Heart right ventricle (tissue), 16 donors: ENCODE measurements around the gene SLX4IP. TPM values are rescaled to one million over a fixed set of nuclear protein-coding genes. Genes with fewer than 3 reads are reported as not detected.

Experiments used
- ATAC-seq, 8 donors: fragments of 200-7000 bp; cut with Tn5 transposase; one replicate each; pipeline ENCODE4 v1.9.1; 2020; ENCODE audit warnings: mild to moderate bottlenecking in 8 of 8, moderate library complexity in 8 of 8, moderate number of reproducible peaks in 1 of 8
- DNase-seq, 2 donors: peaks; one replicate each; pipeline ENCODE4 v3.0.0-alpha.2; 2020
- H3K27ac ChIP-seq, 10 donors: fragments of 200-600 bp; sonication (generic) in 2 of 10; one replicate each; pipeline versions ENCODE4 v1.5.0 to v1.8.0; 2020 to 2022; ENCODE audit warnings: mild to moderate bottlenecking in 3 of 10
- H3K27me3 ChIP-seq, 7 donors: fragments of 200-600 bp; one replicate each; pipeline ENCODE4 v1.8.0; 2021 to 2022; ENCODE audit warnings: mild to moderate bottlenecking in 2 of 7
- H3K36me3 ChIP-seq, 9 donors: fragments of 200-600 bp; sonication (generic) in 1 of 9; one replicate each; pipeline versions ENCODE4 v1.5.0 to v1.8.0; 2020 to 2022; ENCODE audit warnings: mild to moderate bottlenecking in 2 of 9
- H3K4me1 ChIP-seq, 9 donors: fragments of 200-600 bp; sonication (generic) in 1 of 9; one replicate each; pipeline versions ENCODE4 v1.5.0 to v1.8.0; 2020 to 2022; ENCODE audit warnings: mild to moderate bottlenecking in 4 of 9
- H3K4me3 ChIP-seq, 10 donors: fragments of 200-600 bp; sonication (generic) in 2 of 10; one replicate each; pipeline versions ENCODE4 v1.5.0 to v1.8.0; 2020 to 2022; ENCODE audit warnings: mild to moderate bottlenecking in 7 of 10, moderate library complexity in 2 of 10
- H3K9me3 ChIP-seq, 11 donors: fragments of 200-600 bp in 10 of 11; sonication (generic) in 2 of 11; one replicate each; pipeline versions ENCODE4 v1.5.0 to v1.8.0; 2013 to 2022; ENCODE audit warnings: mild to moderate bottlenecking in 2 of 11, control low read depth in 1 of 11, moderate library complexity in 1 of 11
- WGBS, 2 donors: extraction: QIAGEN DNeasy Blood & Tissue Kit; methylation state at CpG; one replicate each; pipeline ENCODE4 v1.1.7; 2013; ENCODE audit warnings: inconsistent platforms in 1 of 2; 5-methylcytosine and 5-hydroxymethylcytosine counted together
- intact Hi-C, 10 donors: fragments of 100-400 bp; cut with DNase I; formaldehyde crosslinking; loops; one replicate each; pipeline versions ENCODE4 v1.11.1 to v1.14.2; 2022
- polyA plus RNA-seq, 2 donors: library from polyadenylated mRNA; stranded (reverse); fragments of 200-250 nt; gene quantifications; one replicate each; pipeline ENCODE4 v1.2.3, GENCODE V29; 2013
- total RNA-seq, 10 donors: library from RNA; stranded (reverse); fragmentation: NEBNext Ultra II Directional in 3 of 10; extraction: Animal tissue kit (Norgen Biotek cat#: 25700) in 3 of 10; gene quantifications; one replicate each; pipeline versions ENCODE4 v1.2.1 to v1.2.4, GENCODE V29; 2021 to 2023
- TF ChIP-seq, protein P1 (sequence below), 9 donors: fragments of 200-600 bp; sonication (generic) in 2 of 9; IDR thresholded peaks; one replicate each; pipeline versions ENCODE4 v1.5.0 to v1.8.0; 2021 to 2022; ENCODE audit warnings: antibody characterized with exemption in 9 of 9, mild to moderate bottlenecking in 5 of 9, moderate library complexity in 1 of 9
- donor health status: Arrhythmogenic right ventricular cardiomyopathy.
- donor health status: ischemic (EF 13 %, LVEDD 7.1; RV severe dilation, severe dysfunction).
- donor health status: healthy with polysubstance abuse.
- donor health status: DM: no; HTN: yes; CAD: no.
- donor health status: DM: no; HTN: no; CAD: no.
- donor health status: ischemic (EF 25% LVEDD 6.9; RV normal size, moderate dysfunction).
- donor health status: ischemic (EF 25% LVEDD 5.7; RV mildly dilated, moderate dysfunction).
- donor health status: healthy.
- donor health status: DM: yes; HTN: yes; CAD: no.
- donor health status: Ischemic cardiomyopathy.
- donor health status: ischemic (EF 35%, LVEDD 5.7; RV mildly dilated, moderate dysfunction).
- donor health status: nonischemic (EF 11% LVEDD 7.7; RV severe dilation, severe dysfunction).
- donor health status: DM: yes; HTN: yes; CAD: no.
- donor health status: PGD.
- donor health status: ischemic (EF 29% LVEDD 5.4; RV normal size, mild dysfunction).
- donor health status: nonischemic (EF 23%, LVEDD 6.1; RV moderate dilation, normal function).

The SLX4IP gene
- total and polyA plus RNA-seq, 12 donors: 0.71 to 3.1 (median 2.6) TPM

DNA sequence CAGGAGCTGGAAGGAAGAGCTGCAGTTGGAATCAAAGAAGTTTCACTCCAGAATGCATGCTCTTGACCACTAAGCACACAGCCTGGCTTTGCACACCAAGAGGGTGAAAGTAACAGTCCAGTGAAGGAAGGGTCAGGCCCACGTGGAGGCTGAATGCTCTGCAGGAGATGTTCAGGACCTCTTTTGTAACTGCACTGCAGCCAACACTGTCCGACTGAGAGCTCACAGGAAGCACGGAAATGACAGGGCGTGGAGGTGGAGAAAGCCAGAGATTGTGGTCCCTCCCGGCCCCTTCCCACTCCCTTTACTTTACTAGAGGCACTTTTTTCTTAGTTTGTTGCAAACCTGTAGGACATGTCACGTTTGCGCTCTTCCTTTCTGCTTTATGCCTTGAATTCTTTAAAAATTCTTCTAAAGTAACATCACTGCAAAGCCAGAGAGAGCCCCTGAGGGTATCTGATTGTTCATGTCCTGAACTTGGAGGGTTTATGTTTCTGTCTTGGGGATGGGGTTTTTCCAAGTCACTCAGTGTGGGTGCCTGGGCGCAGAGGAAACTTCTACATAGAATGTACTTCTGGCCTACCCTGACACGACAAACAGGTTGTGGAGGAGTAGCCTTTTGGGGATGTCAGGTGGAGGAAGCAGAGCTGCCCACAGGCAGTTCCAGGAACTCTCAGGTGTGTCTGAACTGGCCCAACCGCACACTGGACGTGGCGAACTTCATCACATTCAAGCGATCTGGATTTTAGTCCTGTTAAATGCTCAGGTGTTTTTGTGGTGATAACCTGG lies 197.8 kb downstream of the SLX4IP start:
- no peak overlapping the region for H3K4me3 ChIP-seq
- TF ChIP-seq, protein P1, sequence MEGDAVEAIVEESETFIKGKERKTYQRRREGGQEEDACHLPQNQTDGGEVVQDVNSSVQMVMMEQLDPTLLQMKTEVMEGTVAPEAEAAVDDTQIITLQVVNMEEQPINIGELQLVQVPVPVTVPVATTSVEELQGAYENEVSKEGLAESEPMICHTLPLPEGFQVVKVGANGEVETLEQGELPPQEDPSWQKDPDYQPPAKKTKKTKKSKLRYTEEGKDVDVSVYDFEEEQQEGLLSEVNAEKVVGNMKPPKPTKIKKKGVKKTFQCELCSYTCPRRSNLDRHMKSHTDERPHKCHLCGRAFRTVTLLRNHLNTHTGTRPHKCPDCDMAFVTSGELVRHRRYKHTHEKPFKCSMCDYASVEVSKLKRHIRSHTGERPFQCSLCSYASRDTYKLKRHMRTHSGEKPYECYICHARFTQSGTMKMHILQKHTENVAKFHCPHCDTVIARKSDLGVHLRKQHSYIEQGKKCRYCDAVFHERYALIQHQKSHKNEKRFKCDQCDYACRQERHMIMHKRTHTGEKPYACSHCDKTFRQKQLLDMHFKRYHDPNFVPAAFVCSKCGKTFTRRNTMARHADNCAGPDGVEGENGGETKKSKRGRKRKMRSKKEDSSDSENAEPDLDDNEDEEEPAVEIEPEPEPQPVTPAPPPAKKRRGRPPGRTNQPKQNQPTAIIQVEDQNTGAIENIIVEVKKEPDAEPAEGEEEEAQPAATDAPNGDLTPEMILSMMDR (IDR thresholded peaks at IDR 0.05): no peak
- peak overlapping the region in 1 of 10 donors; percentile 21 for H3K27ac ChIP-seq
- ATAC-seq: no peak
- 60 to 63% methylated on average over 13 of the region's 13 CpGs for WGBS, 2 donors
- no peak for DNase-seq
- H3K9me3 ChIP-seq: no peaks in the 10 kb centered on the region
- no peaks in the 10 kb centered on the region for H3K27me3 ChIP-seq
- intact Hi-C loops: loop anchor here in 1 of 10 donors (10.0 kb wide), 1 partner anchor 68 kb away; no protein-coding TSS in a partner anchor
- H3K4me1 ChIP-seq: peaks cover 13 to 70% (median 45%) of the 10 kb centered on the region in 9 donors
- peaks cover 0 to 12% (median 0%) of the 10 kb centered on the region in 9 donors for H3K36me3 ChIP-seq

DNA sequence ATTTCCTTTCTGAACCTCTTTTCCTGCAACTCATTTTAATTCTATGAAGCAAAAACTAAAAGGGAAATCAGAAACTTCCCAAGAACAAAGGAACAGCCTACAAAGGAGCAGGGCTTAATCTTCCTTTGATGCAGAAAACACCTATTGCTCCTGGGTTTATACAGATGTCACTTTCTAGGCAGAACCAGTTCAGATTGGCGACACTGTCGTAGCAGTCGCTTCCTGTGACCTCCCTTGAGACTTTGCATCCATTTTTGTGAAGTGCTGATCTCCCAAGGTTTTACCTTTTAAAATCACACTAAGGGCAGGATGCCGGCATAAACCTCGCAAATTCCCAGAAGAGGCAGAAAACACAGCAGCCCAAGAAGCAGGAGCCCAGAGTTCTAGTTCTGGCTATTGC lies 198.6 kb downstream of the SLX4IP start:
- DNase-seq: no peak
- H3K4me1 ChIP-seq: peaks cover 13 to 75% (median 53%) of the 10 kb centered on the region in 9 donors
- intact Hi-C loops: loop anchor here in 1 of 10 donors (10.0 kb wide), 1 partner anchor 69 kb away; no protein-coding TSS in a partner anchor

DNA sequence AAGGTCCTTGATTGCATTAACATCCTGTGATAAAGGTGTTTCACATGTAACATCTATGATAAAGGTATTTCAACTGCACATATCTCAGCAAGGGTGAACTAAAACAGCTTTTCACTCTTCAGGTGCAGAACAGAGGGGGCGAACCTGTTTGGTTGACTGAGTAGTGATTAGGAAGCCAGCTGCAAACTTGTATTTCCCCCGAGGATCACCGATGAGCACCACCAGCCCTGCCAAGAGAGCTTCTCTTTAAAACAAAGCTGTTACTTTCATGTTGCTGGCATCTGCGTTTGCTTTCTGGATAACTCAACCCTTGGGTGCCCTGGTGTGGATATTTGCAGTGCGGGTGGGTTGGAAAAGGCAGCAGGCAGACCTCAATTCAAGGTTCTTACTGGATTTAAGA lies 199.1 kb downstream of the SLX4IP start:
- WGBS, 2 donors: 77 to 79% methylated on average over 5 of the region's 5 CpGs
- no peaks in the 10 kb centered on the region for H3K27me3 ChIP-seq
- peaks cover 13 to 80% (median 53%) of the 10 kb centered on the region in 9 donors for H3K4me1 ChIP-seq
- peaks cover 0 to 25% (median 8%) of the 10 kb centered on the region in 9 donors for H3K36me3 ChIP-seq
- H3K9me3 ChIP-seq: no peaks in the 10 kb centered on the region
- peak overlapping the region in 8 of 10 donors; percentile 13 to 78 (median 66) for H3K27ac ChIP-seq
- TF ChIP-seq, protein P1 (IDR thresholded peaks at IDR 0.05): no peak
- ATAC-seq (no peak), DNase-seq (no peak)
- intact Hi-C loops: loop anchor here in 1 of 10 donors (10.0 kb wide), 1 partner anchor 69 kb away; no protein-coding TSS in a partner anchor
- H3K4me3 ChIP-seq: no peak overlapping the region

More for the DNA sequence above, 198.6 kb downstream of the SLX4IP start:
- TF ChIP-seq, protein P1 (IDR thresholded peaks at IDR 0.05): no peak
- Histone ChIP-seq H3K27me3 (no peaks in the 10 kb centered on the region), H3K4me3 (no peak overlapping the region), H3K9me3 (no peaks in the 10 kb centered on the region), H3K27ac (peak overlapping the region in 5 of 10 donors; percentile 21 to 78 (median 65)), H3K36me3 (peaks cover 0 to 20% (median 3%) of the 10 kb centered on the region in 9 donors)
- WGBS, 2 donors: 71 to 73% methylated on average over 5 of the region's 5 CpGs
- ATAC-seq: no peak

DNA sequence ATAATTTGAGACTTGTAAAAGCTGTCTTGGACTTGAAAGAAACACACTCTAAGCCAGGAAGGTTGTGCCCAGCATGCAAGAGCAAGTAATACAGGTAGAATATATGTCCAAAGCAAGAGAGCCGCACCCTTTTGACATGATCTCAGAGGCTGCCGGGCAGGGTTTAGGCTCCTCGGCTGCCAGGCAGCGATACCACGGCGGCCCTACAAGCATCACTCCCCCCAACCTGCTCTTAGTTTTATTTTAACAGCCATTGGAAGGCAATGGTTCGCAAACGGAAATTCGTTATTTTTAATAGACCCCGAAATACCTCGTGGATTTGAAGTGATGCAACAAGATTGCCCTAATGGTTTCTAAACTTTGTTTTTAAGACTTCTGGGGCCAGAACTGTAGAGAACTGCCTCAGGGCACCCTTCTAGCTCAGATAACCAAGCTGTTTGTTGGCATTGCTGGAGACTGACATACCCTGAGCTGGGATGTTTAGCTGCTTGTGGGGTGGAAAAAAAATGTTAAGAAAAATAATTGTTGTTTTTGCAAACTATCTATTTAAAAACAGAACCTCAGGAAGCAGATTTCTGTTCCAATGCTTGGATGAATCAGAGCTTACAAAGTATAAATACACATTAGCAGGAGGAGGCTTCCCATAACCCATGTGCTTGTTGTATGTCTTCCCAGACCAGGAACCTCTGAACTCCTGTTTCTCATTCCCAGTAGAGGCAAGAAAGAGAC lies 199.7 kb downstream of the SLX4IP start:
- Histone ChIP-seq H3K36me3 (peaks cover 0 to 31% (median 14%) of the 10 kb centered on the region in 9 donors), H3K27me3 (no peaks in the 10 kb centered on the region), H3K9me3 (no peaks in the 10 kb centered on the region), H3K4me3 (no peak overlapping the region), H3K4me1 (peaks cover 13 to 86% (median 56%) of the 10 kb centered on the region in 9 donors), H3K27ac (peak overlapping the region in 8 of 10 donors; percentile 13 to 78 (median 68))
- TF ChIP-seq, protein P1 (IDR thresholded peaks at IDR 0.05): no peak
- intact Hi-C loops: loop anchor here in 1 of 10 donors (10.0 kb wide), 1 partner anchor 70 kb away; no protein-coding TSS in a partner anchor
- no peak for DNase-seq
- 85 to 86% methylated on average over 11 of the region's 11 CpGs for WGBS, 2 donors
- peak in 5 of 8 donors; percentile 24 to 50 (median 45) for ATAC-seq
